Thyroid gland (tissue), 4 donors: ENCODE data around the gene STK31.

Experiments
- CTCF ChIP-seq, 6 experiments: fragments of 200-600 bp in 3 of 6; fragments of 450-650 bp in 3 of 6; sonication (generic) in 3 of 6; IDR thresholded peaks; one replicate each; pipeline ENCODE4 v1.5.1; 2016 to 2019; ENCODE audit warnings: antibody characterized with exemption in 6 of 6, mild to moderate bottlenecking in 2 of 6, inconsistent platforms in 1 of 6, moderate library complexity in 1 of 6
- POLR2A ChIP-seq, 2 donors: fragments of 450-650 bp; IDR thresholded peaks; one replicate each; pipeline ENCODE4 v1.6.1; 2017; ENCODE audit warnings: antibody characterized with exemption in 2 of 2, mild to moderate bottlenecking in 2 of 2, moderate library complexity in 1 of 2

- no peak for TF ChIP-seq CTCF (IDR thresholded peaks at IDR 0.05)
- no peak for TF ChIP-seq POLR2A (IDR thresholded peaks at IDR 0.05)
These were observed 49.8 kb downstream of the STK31 start for GRCh38 chr7:23759671-23760391.
